Activated CD8-positive, alpha-beta memory T cell treated with anti-CD3 and anti-CD28 coated beads for 4 hours (primary cell): ENCODE data around the gene SUPT5H.
A peak's percentile ranks its signal among the peaks of the same experiment; 100 is the strongest.

Source experiments
- DNase-seq, 2 donors: peaks; one replicate each; pipeline ENCODE4 v3.0.0-alpha.2; 2020; ENCODE audit warnings: low read depth in 2 of 2

The SUPT5H gene

GRCh38 chr19:39445196-39446111 lies at the start of gene SUPT5H:
Gene SUPT5H (plus strand): TSS chr19:39445582. CDS start chr19:39445891, 309 bp downstream.
- DNase-seq = peak; percentile 94 to 96

- DNase-seq = peak; percentile 87
Observed at GRCh38 chr19:39397360-39398296, 47.8 kb upstream of the SUPT5H start.

- no peak for DNase-seq
Observed at GRCh38 chr19:39398297-39398864, 47.0 kb upstream of the SUPT5H start.

- no peak for DNase-seq
Observed at GRCh38 chr19:39399668-39400050, 45.7 kb upstream of the SUPT5H start.

GRCh38 chr19:39400061-39400460 lies 45.3 kb upstream of the SUPT5H start:
- no peak for DNase-seq

GRCh38 chr19:39401070-39401548 lies 44.3 kb upstream of the SUPT5H start:
- DNase-seq = no peak

GRCh38 chr19:39401549-39402345 lies 43.6 kb upstream of the SUPT5H start:
- DNase-seq = peak; percentile 58 to 76

GRCh38 chr19:39402346-39403300 lies 42.8 kb upstream of the SUPT5H start:
- peak; percentile 73 to 78 for DNase-seq

GRCh38 chr19:39403331-39404312 lies 41.8 kb upstream of the SUPT5H start:
- peak; percentile 94 to 95 for DNase-seq

- no peak for DNase-seq
Observed at GRCh38 chr19:39405261-39405957, 40.0 kb upstream of the SUPT5H start.

- DNase-seq = peak; percentile 82 to 84
Observed at GRCh38 chr19:39405958-39406655, 39.3 kb upstream of the SUPT5H start.

GRCh38 chr19:39406656-39407409 lies 38.5 kb upstream of the SUPT5H start, which contains the start of gene ZFP36:
Gene ZFP36 (plus strand): TSS chr19:39406847. CDS start chr19:39406905, 58 bp downstream.
- peak; percentile 80 to 81 for DNase-seq

- DNase-seq = no peak
Observed at GRCh38 chr19:39407410-39407659, 38.0 kb upstream of the SUPT5H start.

- DNase-seq = no peak
Observed at GRCh38 chr19:39407660-39408391, 37.6 kb upstream of the SUPT5H start.

GRCh38 chr19:39408392-39409207 lies 36.8 kb upstream of the SUPT5H start:
- no peak for DNase-seq
